WTC11 (cell line): ENCODE results near the gene CEP20. TPM values are rescaled to one million over a fixed set of nuclear protein-coding genes. Genes with fewer than 3 reads are reported as not detected.

Experiments
- ATAC-seq: fragments of 200-7000 bp; cut with Tn5 transposase; 2 replicates; pipeline ENCODE4 v1.10.0; 2021; ENCODE audit warnings: mild to moderate bottlenecking, moderate library complexity
- CTCF ChIA-PET: fragments of 300-600 bp; sonication (Branson Sonifier 250); formaldehyde crosslinking; loops from one replicate; lab custom pipeline; 2021; ENCODE audit warnings: antibody characterized with exemption; lab: Charles Lee
- POLR2A ChIA-PET: fragments of 350-600 bp; sonication (Branson Sonifier 250); formaldehyde crosslinking; loops from one replicate; lab custom pipeline; 2021; ENCODE audit warnings: antibody characterized with exemption; lab: Charles Lee
- DNase-seq: peaks from one replicate; pipeline ENCODE4 v3.0.0; 2021; ENCODE audit warnings: low spot score
- H3K27ac Mint-ChIP-seq: 2 replicates; pipeline ENCODE4 v1.8.0; 2021; ENCODE audit warnings: mixed read lengths
- H3K27me3 Mint-ChIP-seq: 2 replicates; pipeline ENCODE4 v1.8.0; 2021; ENCODE audit warnings: low read depth, mild to moderate bottlenecking, moderate library complexity, mixed read lengths
- H3K36me3 Mint-ChIP-seq: 2 replicates; pipeline ENCODE4 v1.8.0; 2021; ENCODE audit warnings: mixed read lengths
- H3K4me1 Mint-ChIP-seq: 2 replicates; pipeline ENCODE4 v1.8.0; 2022; ENCODE audit warnings: mixed read lengths
- H3K4me3 Mint-ChIP-seq: 2 replicates; pipeline ENCODE4 v1.8.0; 2021; ENCODE audit warnings: mild to moderate bottlenecking, moderate library complexity, mixed read lengths
- H3K9me3 Mint-ChIP-seq: 2 replicates; pipeline ENCODE4 v1.8.0; 2021; ENCODE audit warnings: mixed read lengths
- ARID4B ChIP-seq: sonication (generic); formaldehyde crosslinking; IDR thresholded peaks from 2 replicates; pipeline ENCODE4 v1.8.0; 2023; ENCODE audit warnings: missing genetic modification reagents, mild to moderate bottlenecking, borderline replicate concordance
- ELF4 ChIP-seq: sonication (generic); formaldehyde crosslinking; IDR thresholded peaks from 2 replicates; pipeline ENCODE4 v1.8.1; 2022; ENCODE audit warnings: low read depth, mild to moderate bottlenecking, moderate library complexity, missing genetic modification reagents
- GRHL2 ChIP-seq: fragments of 250-450 bp; sonication (Bioruptor Pico); IDR thresholded peaks from 2 replicates; pipeline ENCODE4 v1.8.0; 2022; ENCODE audit warnings: mild to moderate bottlenecking, moderate library complexity; ENCODE audit not compliant: insufficient replicate concordance, severe bottlenecking
- HMGA2 ChIP-seq: fragments of 250-450 bp; sonication (Bioruptor Pico); IDR thresholded peaks from 2 replicates; pipeline ENCODE4 v1.4.0; 2021; ENCODE audit warnings: mild to moderate bottlenecking, moderate library complexity
- JAZF1 ChIP-seq: fragments of 250-450 bp; sonication (Bioruptor Pico); IDR thresholded peaks from 2 replicates; pipeline ENCODE4 v1.9.0; 2021; ENCODE audit warnings: moderate library complexity, mild to moderate bottlenecking, inconsistent platforms
- NFE2L1 ChIP-seq: sonication (generic); formaldehyde crosslinking; IDR thresholded peaks from 2 replicates; pipeline ENCODE4 v1.8.1; 2023; ENCODE audit warnings: missing genetic modification reagents
- SP1 ChIP-seq: sonication (generic); formaldehyde crosslinking; conservative IDR thresholded peaks from 2 replicates; pipeline ENCODE4 v1.8.1; 2022; ENCODE audit warnings: missing genetic modification reagents
- ZBTB21 ChIP-seq: sonication (generic); formaldehyde crosslinking; IDR thresholded peaks from 2 replicates; pipeline ENCODE4 v1.8.1; 2023; ENCODE audit warnings: mild to moderate bottlenecking, missing genetic modification reagents, borderline replicate concordance
- ZMAT4 ChIP-seq: fragments of 250-450 bp; sonication (Bioruptor Pico); IDR thresholded peaks from 2 replicates; pipeline ENCODE4 v1.9.0; 2021; ENCODE audit warnings: mild to moderate bottlenecking
- ZNF219 ChIP-seq: sonication (generic); formaldehyde crosslinking; IDR thresholded peaks from 2 replicates; pipeline ENCODE4 v1.8.0; 2023; ENCODE audit warnings: missing genetic modification reagents, mild to moderate bottlenecking, borderline replicate concordance
- ZNF423 ChIP-seq: fragments of 250-450 bp; sonication (Bioruptor Pico); IDR thresholded peaks from 2 replicates; pipeline ENCODE4 v2.1.2; 2022; ENCODE audit warnings: mild to moderate bottlenecking, moderate library complexity
- ZNF532 ChIP-seq: fragments of 250-450 bp; sonication (Bioruptor Pico); IDR thresholded peaks from 2 replicates; pipeline ENCODE4 v1.9.0; 2021; ENCODE audit warnings: mild to moderate bottlenecking, borderline replicate concordance
- ZNF671 ChIP-seq: fragments of 250-450 bp; sonication (Bioruptor Pico); IDR thresholded peaks from 2 replicates; pipeline ENCODE4 v1.8.0; 2021; ENCODE audit warnings: mild to moderate bottlenecking
- total RNA-seq: library from RNA; stranded (reverse); gene quantifications from 3 replicates; pipeline ENCODE4 v1.2.3, GENCODE V29; 2021
- TF ChIP-seq, protein P1 (sequence below): sonication (generic); formaldehyde crosslinking; conservative IDR thresholded peaks from 2 replicates; pipeline ENCODE4 v1.8.1; 2022; ENCODE audit warnings: mild to moderate bottlenecking, missing genetic modification reagents
- TF ChIP-seq, protein P2 (sequence below): sonication (generic); formaldehyde crosslinking; IDR thresholded peaks from 2 replicates; pipeline ENCODE4 v1.8.1; 2023; ENCODE audit warnings: mild to moderate bottlenecking, missing genetic modification reagents
- TF ChIP-seq, protein P3 (sequence below): fragments of 200-600 bp; IDR thresholded peaks from 2 replicates; pipeline ENCODE4 v1.8.0; 2022; ENCODE audit warnings: antibody characterized with exemption

CEP20 gene
- total RNA-seq, 1 experiment from 2014 or later: 39.1 TPM

DNA sequence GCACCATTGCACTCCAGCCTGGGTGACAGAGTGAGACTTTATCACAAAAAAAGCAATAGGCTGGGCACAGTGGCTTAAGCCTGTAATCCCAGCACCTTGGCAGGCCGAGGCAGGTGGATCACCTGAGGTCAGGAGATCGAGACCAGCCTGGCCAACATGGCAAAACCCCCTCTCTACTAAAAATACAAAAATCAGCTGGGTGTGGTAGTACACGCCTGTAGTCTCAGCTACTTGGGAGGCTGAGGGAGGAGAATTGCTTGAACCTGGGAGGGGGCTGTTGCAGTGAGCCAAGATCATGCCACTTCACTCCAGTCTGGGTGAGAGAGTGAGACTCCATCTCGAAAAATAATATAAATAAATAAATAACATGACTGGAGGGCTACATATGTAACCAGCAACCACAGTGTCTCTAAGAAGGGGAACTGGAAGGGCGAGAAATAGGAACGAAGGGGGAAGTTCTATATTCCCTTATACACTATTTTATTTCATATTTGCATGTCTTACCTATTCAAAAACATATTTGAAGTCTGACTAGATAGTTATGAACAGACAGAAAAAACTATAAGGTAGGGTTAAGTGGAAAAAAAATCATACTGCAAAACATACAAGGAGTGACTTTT, 57.5 kb downstream of the CEP20 start:
- Mint-ChIP-seq H3K27me3 (no peaks in the 10 kb centered on the region), H3K36me3 (no peaks in the 10 kb centered on the region), H3K27ac (no peak overlapping the region), H3K4me1 (no peaks in the 10 kb centered on the region), H3K4me3 (no peak overlapping the region), H3K9me3 (no peaks in the 10 kb centered on the region)
- DNase-seq (no peak), ATAC-seq (no peak)
- POLR2A ChIA-PET: no interaction called here
- CTCF ChIA-PET: interaction anchor here (1.4 kb wide), 1 partner anchor 9 kb away, joined by 4 read pairs; no protein-coding TSS in a partner anchor
- TF ChIP-seq, protein P1, sequence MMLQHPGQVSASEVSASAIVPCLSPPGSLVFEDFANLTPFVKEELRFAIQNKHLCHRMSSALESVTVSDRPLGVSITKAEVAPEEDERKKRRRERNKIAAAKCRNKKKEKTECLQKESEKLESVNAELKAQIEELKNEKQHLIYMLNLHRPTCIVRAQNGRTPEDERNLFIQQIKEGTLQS: no peak
- TF ChIP-seq SP1 (CRISPR knock-in tag) (no peak), ZNF671 (CRISPR knock-in tag) (no peak), ZMAT4 (CRISPR knock-in tag) (no peak), ARID4B (no peak), NFE2L1 (no peak), ELF4 (no peak), ZNF532 (CRISPR knock-in tag) (no peak), HMGA2 (CRISPR knock-in tag) (no peak), GRHL2 (CRISPR knock-in tag) (no peak), JAZF1 (CRISPR knock-in tag) (no peak), ZBTB21 (CRISPR knock-in tag) (no peak), ZNF423 (CRISPR knock-in tag) (no peak), ZNF219 (CRISPR knock-in tag) (no peak)
- TF ChIP-seq, protein P2, sequence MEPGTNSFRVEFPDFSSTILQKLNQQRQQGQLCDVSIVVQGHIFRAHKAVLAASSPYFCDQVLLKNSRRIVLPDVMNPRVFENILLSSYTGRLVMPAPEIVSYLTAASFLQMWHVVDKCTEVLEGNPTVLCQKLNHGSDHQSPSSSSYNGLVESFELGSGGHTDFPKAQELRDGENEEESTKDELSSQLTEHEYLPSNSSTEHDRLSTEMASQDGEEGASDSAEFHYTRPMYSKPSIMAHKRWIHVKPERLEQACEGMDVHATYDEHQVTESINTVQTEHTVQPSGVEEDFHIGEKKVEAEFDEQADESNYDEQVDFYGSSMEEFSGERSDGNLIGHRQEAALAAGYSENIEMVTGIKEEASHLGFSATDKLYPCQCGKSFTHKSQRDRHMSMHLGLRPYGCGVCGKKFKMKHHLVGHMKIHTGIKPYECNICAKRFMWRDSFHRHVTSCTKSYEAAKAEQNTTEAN: no peak
- TF ChIP-seq, protein P3, sequence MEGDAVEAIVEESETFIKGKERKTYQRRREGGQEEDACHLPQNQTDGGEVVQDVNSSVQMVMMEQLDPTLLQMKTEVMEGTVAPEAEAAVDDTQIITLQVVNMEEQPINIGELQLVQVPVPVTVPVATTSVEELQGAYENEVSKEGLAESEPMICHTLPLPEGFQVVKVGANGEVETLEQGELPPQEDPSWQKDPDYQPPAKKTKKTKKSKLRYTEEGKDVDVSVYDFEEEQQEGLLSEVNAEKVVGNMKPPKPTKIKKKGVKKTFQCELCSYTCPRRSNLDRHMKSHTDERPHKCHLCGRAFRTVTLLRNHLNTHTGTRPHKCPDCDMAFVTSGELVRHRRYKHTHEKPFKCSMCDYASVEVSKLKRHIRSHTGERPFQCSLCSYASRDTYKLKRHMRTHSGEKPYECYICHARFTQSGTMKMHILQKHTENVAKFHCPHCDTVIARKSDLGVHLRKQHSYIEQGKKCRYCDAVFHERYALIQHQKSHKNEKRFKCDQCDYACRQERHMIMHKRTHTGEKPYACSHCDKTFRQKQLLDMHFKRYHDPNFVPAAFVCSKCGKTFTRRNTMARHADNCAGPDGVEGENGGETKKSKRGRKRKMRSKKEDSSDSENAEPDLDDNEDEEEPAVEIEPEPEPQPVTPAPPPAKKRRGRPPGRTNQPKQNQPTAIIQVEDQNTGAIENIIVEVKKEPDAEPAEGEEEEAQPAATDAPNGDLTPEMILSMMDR: no peak
